WERI-Rb-1 (cell line): ENCODE results near the gene PBX1.

Experiments
- DNase-seq: peaks from one replicate; pipeline ENCODE4 v3.0.0-alpha.2; 2020
- H3K27ac ChIP-seq: fragments of 250-450 bp; sonication (Bioruptor Pico); 2 replicates; pipeline ENCODE4 v1.5.1; 2020; ENCODE audit warnings: mild to moderate bottlenecking, moderate library complexity
- H3K27me3 ChIP-seq: fragments of 250-450 bp; sonication (Bioruptor Pico); 2 replicates; pipeline ENCODE4 v1.5.1; 2021; ENCODE audit warnings: mild to moderate bottlenecking, low read depth, moderate library complexity; ENCODE audit not compliant: insufficient read depth, severe bottlenecking
- H3K36me3 ChIP-seq: fragments of 250-450 bp; sonication (Bioruptor Pico); 2 replicates; pipeline ENCODE4 v1.5.1; 2020; ENCODE audit warnings: mild to moderate bottlenecking, moderate library complexity
- H3K4me3 ChIP-seq: 2 replicates; pipeline ENCODE4 v1.5.1; 2011; ENCODE audit warnings: low read depth, mild to moderate bottlenecking, control low read depth, low read length
- H3K9me3 ChIP-seq: fragments of 250-450 bp; sonication (Bioruptor Pico); 2 replicates; pipeline ENCODE4 v1.5.1; 2021; ENCODE audit warnings: mild to moderate bottlenecking, moderate library complexity; ENCODE audit not compliant: severe bottlenecking
- TF ChIP-seq, protein P1 (sequence below): IDR thresholded peaks from 2 replicates; pipeline ENCODE4 v1.5.1; 2011; ENCODE audit warnings: low read depth, mild to moderate bottlenecking, control low read depth, inconsistent platforms, low read length

The PBX1 gene

GRCh38 chr1:164885311-164885710 is 326.3 kb downstream of the PBX1 start:
- H3K9me3 ChIP-seq, result no peaks in the 10 kb centered on the region
- no peaks in the 10 kb centered on the region for H3K27me3 ChIP-seq
- H3K27ac ChIP-seq, result no peak overlapping the region
- DNase-seq, result no peak
- TF ChIP-seq, protein P1, sequence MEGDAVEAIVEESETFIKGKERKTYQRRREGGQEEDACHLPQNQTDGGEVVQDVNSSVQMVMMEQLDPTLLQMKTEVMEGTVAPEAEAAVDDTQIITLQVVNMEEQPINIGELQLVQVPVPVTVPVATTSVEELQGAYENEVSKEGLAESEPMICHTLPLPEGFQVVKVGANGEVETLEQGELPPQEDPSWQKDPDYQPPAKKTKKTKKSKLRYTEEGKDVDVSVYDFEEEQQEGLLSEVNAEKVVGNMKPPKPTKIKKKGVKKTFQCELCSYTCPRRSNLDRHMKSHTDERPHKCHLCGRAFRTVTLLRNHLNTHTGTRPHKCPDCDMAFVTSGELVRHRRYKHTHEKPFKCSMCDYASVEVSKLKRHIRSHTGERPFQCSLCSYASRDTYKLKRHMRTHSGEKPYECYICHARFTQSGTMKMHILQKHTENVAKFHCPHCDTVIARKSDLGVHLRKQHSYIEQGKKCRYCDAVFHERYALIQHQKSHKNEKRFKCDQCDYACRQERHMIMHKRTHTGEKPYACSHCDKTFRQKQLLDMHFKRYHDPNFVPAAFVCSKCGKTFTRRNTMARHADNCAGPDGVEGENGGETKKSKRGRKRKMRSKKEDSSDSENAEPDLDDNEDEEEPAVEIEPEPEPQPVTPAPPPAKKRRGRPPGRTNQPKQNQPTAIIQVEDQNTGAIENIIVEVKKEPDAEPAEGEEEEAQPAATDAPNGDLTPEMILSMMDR, result no peak
- no peak overlapping the region for H3K4me3 ChIP-seq
- H3K36me3 ChIP-seq, result no peaks in the 10 kb centered on the region

DNA sequence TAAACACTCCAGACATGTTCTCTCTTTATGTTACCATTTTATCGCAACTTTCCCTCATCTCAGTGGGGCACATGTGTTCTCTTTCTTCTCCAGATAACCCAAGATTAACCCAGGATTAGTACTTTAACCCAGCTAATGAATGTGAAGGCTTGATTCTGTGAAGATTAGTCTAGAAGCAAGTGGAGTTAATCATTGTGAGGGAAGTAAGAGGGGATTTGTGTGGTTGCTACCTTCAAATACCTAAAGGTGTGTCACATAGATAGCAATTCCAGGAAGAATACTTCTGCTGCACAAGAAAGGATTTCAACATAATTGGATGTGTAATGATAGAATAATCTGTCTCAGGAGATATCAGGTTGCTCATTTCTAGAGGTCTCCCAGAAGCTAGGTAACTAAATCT is 327.1 kb downstream of the PBX1 start:
- Histone ChIP-seq H3K36me3 (no peaks in the 10 kb centered on the region), H3K27me3 (no peaks in the 10 kb centered on the region), H3K4me3 (no peak overlapping the region), H3K27ac (no peak overlapping the region), H3K9me3 (no peaks in the 10 kb centered on the region)
- TF ChIP-seq, protein P1, result no peak
- peak; percentile 11 for DNase-seq

GRCh38 chr1:164891615-164892014 is 332.6 kb downstream of the PBX1 start:
- no peak overlapping the region for H3K27ac ChIP-seq
- no peak overlapping the region for H3K4me3 ChIP-seq
- TF ChIP-seq, protein P1, result 0 out of 2 replicates have a peak, but pooled peaks have one; percentile 16
- no peaks in the 10 kb centered on the region for H3K9me3 ChIP-seq
- no peak for DNase-seq
- H3K27me3 ChIP-seq, result peaks cover 5% of the 10 kb centered on the region
- H3K36me3 ChIP-seq, result no peaks in the 10 kb centered on the region

DNA sequence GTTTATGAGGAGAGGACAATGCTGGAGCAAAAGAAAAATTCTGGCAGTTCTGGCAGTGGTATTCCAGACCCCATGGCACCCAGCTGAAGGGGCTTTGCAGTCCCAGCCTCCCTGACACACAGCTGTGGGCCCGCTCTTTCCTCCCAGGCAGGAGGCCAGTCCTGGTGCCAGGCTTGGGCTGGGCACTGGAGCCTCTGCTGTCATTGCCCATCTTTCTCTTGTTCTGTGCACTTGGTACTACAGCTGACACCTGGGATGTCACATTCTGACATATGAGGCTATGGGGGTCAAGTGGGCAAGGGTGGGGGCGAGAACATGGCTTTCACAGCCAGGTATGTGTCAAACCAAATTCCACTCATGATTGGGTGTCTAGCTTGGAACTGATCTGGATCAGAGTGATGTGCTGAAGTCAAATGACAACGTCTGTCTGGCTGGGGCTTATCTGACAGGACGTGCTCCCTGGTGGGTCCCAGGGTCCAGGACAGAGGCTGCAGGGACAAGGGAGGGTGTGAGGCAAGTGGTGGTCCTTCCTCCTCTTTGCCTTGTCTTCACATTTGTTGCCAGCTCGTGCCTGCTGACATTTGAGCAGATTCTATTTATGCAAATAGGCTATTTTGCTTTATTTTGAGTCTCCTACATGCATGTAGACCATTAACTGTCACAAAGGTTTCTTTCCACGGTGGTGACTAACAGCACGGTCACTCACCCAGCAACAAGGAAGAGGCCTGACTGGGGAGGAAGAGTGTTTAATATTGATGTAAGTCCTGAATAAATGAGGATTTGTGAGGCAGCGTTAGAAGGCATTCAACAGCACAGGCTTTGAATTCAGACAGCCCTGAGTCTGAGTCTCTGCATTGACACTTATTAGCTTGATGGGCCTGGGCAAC is 336.3 kb downstream of the PBX1 start:
- no peak for DNase-seq
- no peaks in the 10 kb centered on the region for H3K9me3 ChIP-seq
- H3K27me3 ChIP-seq, result peaks cover 5% of the 10 kb centered on the region
- H3K36me3 ChIP-seq, result no peaks in the 10 kb centered on the region
- H3K4me3 ChIP-seq, result no peak overlapping the region
- TF ChIP-seq, protein P1, result no peak
- no peak overlapping the region for H3K27ac ChIP-seq

GRCh38 chr1:164901031-164901430 is 342.0 kb downstream of the PBX1 start:
- Histone ChIP-seq H3K9me3 (no peaks in the 10 kb centered on the region), H3K36me3 (no peaks in the 10 kb centered on the region), H3K27me3 (no peaks in the 10 kb centered on the region), H3K27ac (no peak overlapping the region), H3K4me3 (no peak overlapping the region)
- TF ChIP-seq, protein P1, result no peak
- DNase-seq, result no peak
